HG03565 (cell line): ENCODE measurements around the gene PRR33.
"Not testable (repeated sequence)": the region's sequence is repeated elsewhere in the genome, so short reads cannot be mapped to it uniquely, and the experiment has no call there.

ENCODE experiments used
- ATAC-seq: cut with Tn5 transposase; IDR thresholded peaks from one replicate; pipeline ENCODE4 v1.9.1; 2021; ENCODE audit warnings: mild to moderate bottlenecking, moderate library complexity; ENCODE audit not compliant: unreplicated experiment

Gene PRR33

GRCh38 chr11:1891831-1892115, at the start of gene PRR33:
Gene PRR33, minus strand, starts transcription at chr11:1891895. Its CDS starts 1,311 bp downstream, at chr11:1890584.
- no peak for ATAC-seq

GRCh38 chr11:1939788-1940187, 48.1 kb upstream of the PRR33 start:
- not testable (repeated sequence) for ATAC-seq

GRCh38 chr11:1939006-1939625, 47.4 kb upstream of the PRR33 start:
- ATAC-seq, result no peak

GRCh38 chr11:1938343-1939005, 46.8 kb upstream of the PRR33 start:
- ATAC-seq, result no peak

GRCh38 chr11:1937616-1938342, 46.1 kb upstream of the PRR33 start:
- no peak for ATAC-seq

GRCh38 chr11:1936781-1937615, 45.3 kb upstream of the PRR33 start:
- ATAC-seq, result no peak

GRCh38 chr11:1936072-1936780, 44.5 kb upstream of the PRR33 start:
- no peak for ATAC-seq

GRCh38 chr11:1935156-1936071, 43.7 kb upstream of the PRR33 start:
- no peak for ATAC-seq

GRCh38 chr11:1934335-1935155, 42.9 kb upstream of the PRR33 start:
- ATAC-seq, result no peak

- ATAC-seq, result no peak
Observed at GRCh38 chr11:1933416-1934334, 42.0 kb upstream of the PRR33 start.

GRCh38 chr11:1932681-1933080, 41.0 kb upstream of the PRR33 start:
- no peak for ATAC-seq

- ATAC-seq, result no peak
Observed at GRCh38 chr11:1932105-1932480, 40.4 kb upstream of the PRR33 start.

- ATAC-seq, result no peak
Observed at GRCh38 chr11:1931341-1932104, 39.8 kb upstream of the PRR33 start.

- ATAC-seq, result no peak
Observed at GRCh38 chr11:1930462-1930830, 38.8 kb upstream of the PRR33 start.

- no peak for ATAC-seq
Observed at GRCh38 chr11:1929621-1930461, 38.1 kb upstream of the PRR33 start.

GRCh38 chr11:1928891-1929541, 37.3 kb upstream of the PRR33 start:
- ATAC-seq, result no peak
